K562 (cell line): ENCODE data around the gene DOCK3. TPM values are rescaled to one million over a fixed set of nuclear protein-coding genes. Genes with fewer than 3 reads are reported as not detected.

Source experiments
- ARID1B ChIP-seq: fragments of 450-650 bp; IDR thresholded peaks from 2 replicates; pipeline ENCODE4 v1.6.1; 2016; ENCODE audit warnings: antibody characterized with exemption, mild to moderate bottlenecking, inconsistent platforms
- ARNT ChIP-seq, 2 experiments: fragments of 450-650 bp; IDR thresholded peaks; 2 replicates each; pipeline ENCODE4 v1.6.1; 2016; ENCODE audit warnings: mild to moderate bottlenecking in 1 of 2
- ATF1 ChIP-seq, 2 experiments: fragments of 450-650 bp in 1 of 2; IDR thresholded peaks; 2 replicates each; pipeline ENCODE4 v1.6.1; 2016; ENCODE audit warnings: missing compliant biosample characterization in 1 of 2, missing genetic modification characterization in 1 of 2
- CREB1 ChIP-seq, 2 experiments: sonication (generic) in 1 of 2; formaldehyde crosslinking in 1 of 2; IDR thresholded peaks; 2 replicates each; pipeline versions ENCODE4 v1.6.1 to v1.8.0; 2012 to 2022; ENCODE audit warnings: inconsistent platforms in 1 of 2, mild to moderate bottlenecking in 1 of 2, missing genetic modification reagents in 1 of 2, moderate library complexity in 1 of 2
- NFE2 ChIP-seq: IDR thresholded peaks from 2 replicates; pipeline ENCODE4 v1.6.1; 2014; ENCODE audit warnings: antibody characterized with exemption, low read depth
- REST ChIP-seq, 2 experiments: fragments of 450-650 bp; formaldehyde crosslinking in 1 of 2; IDR thresholded peaks; 2 replicates each; pipeline versions ENCODE4 v1.4.0 to v1.6.1; 2014 to 2020; ENCODE audit warnings: mild to moderate bottlenecking in 2 of 2, borderline replicate concordance in 1 of 2, low read depth in 1 of 2
- TBP ChIP-seq: optimal IDR thresholded peaks from 2 replicates; pipeline ENCODE3; 2011; ENCODE audit warnings: low read depth, low read length, improper control_type of control experiment
- polyA plus RNA-seq, 8 experiments: library from polyadenylated mRNA; depleted of rRNA in 4 of 8; stranded (reverse) in 5 of 8; unstranded in 3 of 8; fragments of >200 nt; fragmentation: Nextera tagmentation in 2 of 8; fragmentation: Illumina TruSeq in 1 of 8; extraction: Ambion mirVana in 2 of 8; extraction: Trizol in 1 of 8; gene quantifications; 2 replicates each; pipeline versions ENCODE4 v1.2.1 to v1.2.3, GENCODE V29; 2011 to 2014; ENCODE audit warnings: inconsistent platforms in 1 of 8, missing spikeins in 1 of 8
- total RNA-seq, 7 experiments: library from RNA; depleted of rRNA in 6 of 7; stranded (reverse); fragments of >200 nt in 6 of 7; fragmentation: Illumina TruSeq in 2 of 7; extraction: Trizol in 2 of 7; gene quantifications; 2 replicates each; pipeline versions ENCODE4 v1.2.1 to v1.2.3, GENCODE V29; 2011 to 2021; ENCODE audit warnings: low replicate concordance in 1 of 7

DOCK3 gene
- total and polyA plus RNA-seq, 9 of the 15 experiments (the other 6 are each of a cell fraction or from before 2014, with no cell fraction given): under 0.01 to 0.03 (median 0.01) TPM; not detected in 4

DNA sequence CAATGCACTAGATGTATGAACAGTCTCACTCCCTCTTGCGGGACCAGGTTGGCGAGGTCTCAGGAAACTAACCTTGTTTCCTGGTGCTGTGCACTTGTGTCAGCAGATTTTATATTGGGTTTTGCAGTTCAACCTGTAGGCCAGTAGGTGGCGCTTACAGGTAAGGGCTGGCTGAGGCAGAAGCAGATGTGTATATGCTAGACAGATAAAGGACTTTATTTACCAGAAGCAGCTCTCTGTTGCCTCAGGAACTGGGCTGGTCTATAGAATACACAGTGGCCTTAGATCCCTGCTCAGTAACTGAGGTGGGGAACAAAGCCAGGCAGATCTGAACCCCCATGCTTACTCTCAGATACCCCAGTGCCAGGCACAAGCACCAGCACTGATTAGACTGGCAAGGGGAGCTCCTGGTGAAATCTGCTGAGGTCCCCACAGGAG is 296.8 kb downstream of the DOCK3 start (continued):
- TF ChIP-seq CREB1 (IDR thresholded peaks at IDR 0.05) (no peak), CREB1 (CRISPR knock-in tag; IDR thresholded peaks at IDR 0.05) (no peak), ATF1 (CRISPR knock-in tag; IDR thresholded peaks at IDR 0.05) (no peak), ATF1 (tag; IDR thresholded peaks at IDR 0.05) (no peak), TBP (no peak), ARID1B (no peak), NFE2 (no peak; the same call in 1 of the 2 replicates), ARNT (IDR thresholded peaks at IDR 0.05) (no peak), REST (IDR thresholded peaks at IDR 0.05; ENCODE audit: borderline replicate concordance) (peak; percentile 42; the same call in 1 of the 2 replicates), REST (CRISPR knock-in tag; IDR thresholded peaks at IDR 0.05; ENCODE audit: low read depth) (no peak)
- TF ChIP-seq, all 486 proteins: peak for 9
